Effector memory CD4-positive, alpha-beta T cell (primary cell): ENCODE data around the gene FCRL1.

ENCODE experiments used
- DNase-seq, 3 donors: peaks; one replicate each; pipeline ENCODE4 v3.0.0-alpha.2; 2020
- H3K27ac ChIP-seq: 2 replicates; pipeline ENCODE4 v1.7.0; 2013; ENCODE audit warnings: mild to moderate bottlenecking, low read length, moderate library complexity; ENCODE audit not compliant: insufficient read depth, poor library complexity, severe bottlenecking
- H3K27me3 ChIP-seq: replicated peaks from 2 replicates; pipeline ENCODE4 v1.7.0; 2013; ENCODE audit warnings: mild to moderate bottlenecking, low read length; ENCODE audit not compliant: insufficient read depth, control insufficient read depth, poor library complexity, severe bottlenecking
- H3K36me3 ChIP-seq: 2 replicates; pipeline ENCODE4 v1.7.0; 2013; ENCODE audit warnings: mild to moderate bottlenecking, low read length, moderate library complexity; ENCODE audit not compliant: control insufficient read depth, insufficient read depth
- H3K4me1 ChIP-seq: 2 replicates; pipeline ENCODE4 v1.7.0; 2013; ENCODE audit warnings: low read length, mild to moderate bottlenecking; ENCODE audit not compliant: control insufficient read depth, insufficient read depth, poor library complexity, severe bottlenecking
- H3K4me3 ChIP-seq: 2 replicates; pipeline ENCODE4 v1.7.0; 2013; ENCODE audit warnings: low read length, low read depth, mild to moderate bottlenecking; ENCODE audit not compliant: insufficient read depth, poor library complexity, severe bottlenecking
- H3K9me3 ChIP-seq: 2 replicates; pipeline ENCODE4 v1.7.0; 2013; ENCODE audit warnings: mild to moderate bottlenecking, low read length, moderate library complexity; ENCODE audit not compliant: control insufficient read depth

Gene FCRL1

GRCh38 chr1:157838966-157839365, 19.0 kb upstream of the FCRL1 start:
- Histone ChIP-seq H3K4me3 (no peak overlapping the region), H3K36me3 (no peaks in the 10 kb centered on the region), H3K4me1 (no peaks in the 10 kb centered on the region), H3K27me3 (no peaks in the 10 kb centered on the region), H3K9me3 (no peaks in the 10 kb centered on the region), H3K27ac (no peak overlapping the region)
- no peak for DNase-seq

GRCh38 chr1:157834430-157834829, 14.5 kb upstream of the FCRL1 start:
- DNase-seq: no peak
- Histone ChIP-seq H3K36me3 (no peaks in the 10 kb centered on the region), H3K4me1 (no peaks in the 10 kb centered on the region), H3K4me3 (no peak overlapping the region), H3K27me3 (no peaks in the 10 kb centered on the region), H3K27ac (no peak overlapping the region), H3K9me3 (no peaks in the 10 kb centered on the region)

- Histone ChIP-seq H3K4me1 (no peaks in the 10 kb centered on the region), H3K9me3 (no peaks in the 10 kb centered on the region), H3K27ac (no peak overlapping the region), H3K36me3 (no peaks in the 10 kb centered on the region), H3K27me3 (no peaks in the 10 kb centered on the region), H3K4me3 (no peak overlapping the region)
- no peak for DNase-seq
Observed at GRCh38 chr1:157833145-157833544, 13.2 kb upstream of the FCRL1 start.

GRCh38 chr1:157831968-157832626, 12.2 kb upstream of the FCRL1 start:
- no peaks in the 10 kb centered on the region for H3K27me3 ChIP-seq
- no peaks in the 10 kb centered on the region for H3K9me3 ChIP-seq
- H3K4me3 ChIP-seq: no peak overlapping the region
- H3K27ac ChIP-seq: no peak overlapping the region
- no peaks in the 10 kb centered on the region for H3K36me3 ChIP-seq
- no peak for DNase-seq
- no peaks in the 10 kb centered on the region for H3K4me1 ChIP-seq

GRCh38 chr1:157830887-157831286, 11.0 kb upstream of the FCRL1 start:
- no peaks in the 10 kb centered on the region for H3K27me3 ChIP-seq
- no peak overlapping the region for H3K4me3 ChIP-seq
- DNase-seq: no peak

GRCh38 chr1:157829711-157830110, 9.8 kb upstream of the FCRL1 start:
- no peak overlapping the region for H3K4me3 ChIP-seq
- no peaks in the 10 kb centered on the region for H3K27me3 ChIP-seq
- DNase-seq: no peak
- H3K9me3 ChIP-seq: no peaks in the 10 kb centered on the region
- no peaks in the 10 kb centered on the region for H3K4me1 ChIP-seq
- no peak overlapping the region for H3K27ac ChIP-seq
- no peaks in the 10 kb centered on the region for H3K36me3 ChIP-seq

More at GRCh38 chr1:157830887-157831286, 11.0 kb upstream of the FCRL1 start:
- H3K9me3 ChIP-seq: no peaks in the 10 kb centered on the region
- H3K27ac ChIP-seq: no peak overlapping the region
- H3K4me1 ChIP-seq: no peaks in the 10 kb centered on the region
- H3K36me3 ChIP-seq: no peaks in the 10 kb centered on the region

GRCh38 chr1:157829210-157829609, 9.3 kb upstream of the FCRL1 start:
- no peak overlapping the region for H3K27ac ChIP-seq
- no peak for DNase-seq
- H3K4me1 ChIP-seq: no peaks in the 10 kb centered on the region

GRCh38 chr1:157820299-157820698, 379 bp upstream of the FCRL1 start:
- Histone ChIP-seq H3K4me3 (no peak overlapping the region), H3K36me3 (no peaks in the 10 kb centered on the region), H3K27me3 (no peaks in the 10 kb centered on the region), H3K9me3 (no peaks in the 10 kb centered on the region), H3K4me1 (no peaks in the 10 kb centered on the region), H3K27ac (no peak overlapping the region)
- DNase-seq: no peak

More at GRCh38 chr1:157829210-157829609, 9.3 kb upstream of the FCRL1 start:
- no peaks in the 10 kb centered on the region for H3K27me3 ChIP-seq
- H3K9me3 ChIP-seq: no peaks in the 10 kb centered on the region
- H3K36me3 ChIP-seq: no peaks in the 10 kb centered on the region
- H3K4me3 ChIP-seq: no peak overlapping the region

- H3K4me3 ChIP-seq: no peak overlapping the region
Observed at GRCh38 chr1:157819215-157819614, 705 bp downstream of the FCRL1 start.

GRCh38 chr1:157813269-157813668, 6.7 kb downstream of the FCRL1 start:
- H3K27ac ChIP-seq: no peak overlapping the region
- no peak for DNase-seq
- H3K9me3 ChIP-seq: no peaks in the 10 kb centered on the region
- H3K4me1 ChIP-seq: no peaks in the 10 kb centered on the region
- no peaks in the 10 kb centered on the region for H3K27me3 ChIP-seq
- no peaks in the 10 kb centered on the region for H3K36me3 ChIP-seq
- no peak overlapping the region for H3K4me3 ChIP-seq

More at GRCh38 chr1:157819215-157819614, 705 bp downstream of the FCRL1 start:
- no peak overlapping the region for H3K27ac ChIP-seq
- H3K9me3 ChIP-seq: no peaks in the 10 kb centered on the region
- DNase-seq: no peak
- no peaks in the 10 kb centered on the region for H3K36me3 ChIP-seq
- no peaks in the 10 kb centered on the region for H3K27me3 ChIP-seq
- H3K4me1 ChIP-seq: no peaks in the 10 kb centered on the region
